Loucy (cell line): ENCODE data around the gene PTCHD1.

Experiments used
- H2AFZ ChIP-seq: fragments of 200-600 bp; sonication (generic); 2 replicates; pipeline ENCODE4 v1.6.0; 2016; ENCODE audit warnings: antibody characterized with exemption, mild to moderate bottlenecking, low read length, moderate library complexity
- H3F3A ChIP-seq: fragments of 200-600 bp; 2 replicates; pipeline ENCODE4 v1.6.0; 2016; ENCODE audit warnings: antibody characterized with exemption, low read depth, mild to moderate bottlenecking
- H3K27me3 ChIP-seq: fragments of 200-600 bp; sonication (generic); 2 replicates; pipeline ENCODE4 v1.6.1; 2014; ENCODE audit warnings: low read length, mild to moderate bottlenecking; ENCODE audit not compliant: insufficient read depth, poor library complexity, severe bottlenecking
- H3K36me3 ChIP-seq: fragments of 200-600 bp; sonication (generic); 2 replicates; pipeline ENCODE4 v1.6.1; 2016; ENCODE audit warnings: low read length; ENCODE audit not compliant: insufficient read depth
- H3K4me1 ChIP-seq: fragments of 200-600 bp; sonication (generic); 2 replicates; pipeline ENCODE4 v1.5.1; 2014; ENCODE audit warnings: low read length, mild to moderate bottlenecking; ENCODE audit not compliant: insufficient read depth, poor library complexity, severe bottlenecking
- H3K4me2 ChIP-seq: fragments of 200-600 bp; sonication (generic); 2 replicates; pipeline ENCODE4 v1.6.0; 2014; ENCODE audit warnings: antibody characterized with exemption, low read length, low read depth, mild to moderate bottlenecking; ENCODE audit not compliant: poor library complexity, severe bottlenecking
- H3K4me3 ChIP-seq: fragments of 200-600 bp; sonication (generic); 2 replicates; pipeline ENCODE4 v1.5.1; 2014; ENCODE audit warnings: low read length, mild to moderate bottlenecking, mixed read lengths; ENCODE audit not compliant: poor library complexity, severe bottlenecking
- H3K79me2 ChIP-seq: fragments of 200-600 bp; sonication (generic); 2 replicates; pipeline ENCODE4 v1.6.1; 2014; ENCODE audit warnings: low read length; ENCODE audit not compliant: insufficient read depth
- H3K9ac ChIP-seq: fragments of 200-600 bp; sonication (generic); 2 replicates; pipeline ENCODE4 v1.6.0; 2014; ENCODE audit warnings: mild to moderate bottlenecking, low read depth, low read length, moderate library complexity; ENCODE audit not compliant: poor library complexity, severe bottlenecking
- H3K9me2 ChIP-seq: fragments of 200-600 bp; sonication (generic); replicated peaks from 2 replicates; pipeline ENCODE4 v1.6.1; 2016; ENCODE audit warnings: low read depth, low read length, mixed read lengths
- H3K9me3 ChIP-seq: fragments of 200-600 bp; sonication (generic); 2 replicates; pipeline ENCODE4 v1.6.1; 2014; ENCODE audit warnings: mild to moderate bottlenecking, antibody characterized with exemption, low read length, low read depth; ENCODE audit not compliant: insufficient read depth
- H4K20me1 ChIP-seq: fragments of 200-600 bp; sonication (generic); 2 replicates; pipeline ENCODE4 v1.6.0; 2014; ENCODE audit warnings: antibody characterized with exemption, low read length, mild to moderate bottlenecking; ENCODE audit not compliant: insufficient read depth, poor library complexity, severe bottlenecking
- CTCF ChIP-seq: fragments of 200-600 bp; sonication (generic); conservative IDR thresholded peaks from 2 replicates; pipeline ENCODE4 v1.5.1; 2014; ENCODE audit warnings: mild to moderate bottlenecking, antibody characterized with exemption, low read length
- EZH2phosphoT487 ChIP-seq: fragments of 200-600 bp; IDR thresholded peaks from 2 replicates; pipeline ENCODE4 v1.6.1; 2018; ENCODE audit warnings: antibody characterized with exemption, mild to moderate bottlenecking, moderate library complexity, borderline replicate concordance

The PTCHD1 gene

GRCh38 chrX:23292354-23292987, 42.2 kb upstream of the PTCHD1 start:
- Histone ChIP-seq H3K9me2 (no peaks in the 10 kb centered on the region), H2AFZ (no peak overlapping the region), H3F3A (no peaks in the 10 kb centered on the region), H3K79me2 (no peaks in the 10 kb centered on the region), H3K4me1 (no peaks in the 10 kb centered on the region), H3K9ac (no peak overlapping the region), H4K20me1 (no peaks in the 10 kb centered on the region), H3K27me3 (no peaks in the 10 kb centered on the region), H3K4me2 (no peak overlapping the region), H3K36me3 (no peaks in the 10 kb centered on the region), H3K9me3 (no peaks in the 10 kb centered on the region), H3K4me3 (no peak overlapping the region)
- no peak for TF ChIP-seq CTCF
- TF ChIP-seq EZH2phosphoT487, result no peak

DNA sequence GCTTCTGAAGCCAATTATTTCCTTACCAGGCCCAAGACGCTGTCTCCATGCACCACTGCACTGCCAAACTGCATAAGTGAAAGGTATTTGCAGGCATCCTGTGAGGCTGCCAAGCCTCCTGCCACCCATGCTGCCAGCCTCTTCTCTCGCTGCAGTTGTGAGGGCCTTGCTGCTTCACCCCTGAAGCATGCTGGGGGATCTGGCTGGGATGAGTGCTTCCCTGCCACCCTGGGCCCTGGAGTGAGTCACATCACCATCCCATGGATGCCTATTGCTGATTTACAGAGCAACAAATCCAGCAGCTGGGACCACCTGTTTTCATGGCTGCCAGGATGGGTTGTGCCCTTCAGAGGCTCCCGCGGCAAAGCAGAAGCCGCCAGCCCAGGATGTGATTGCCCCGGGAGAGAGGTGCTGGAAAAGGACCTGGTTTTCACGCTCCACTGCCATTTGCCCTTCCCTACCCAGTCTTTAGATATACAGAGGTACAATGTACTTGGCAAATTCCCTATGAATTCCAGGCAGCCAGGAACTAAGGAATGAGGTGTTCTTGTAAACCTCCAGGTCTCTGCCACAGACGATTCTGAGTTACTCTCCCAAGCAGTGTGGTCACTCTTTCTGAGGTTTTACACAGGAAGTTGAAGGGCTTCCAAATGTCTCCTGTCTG, 41.5 kb upstream of the PTCHD1 start:
- no peaks in the 10 kb centered on the region for H3F3A ChIP-seq
- no peak overlapping the region for H2AFZ ChIP-seq
- no peaks in the 10 kb centered on the region for H3K36me3 ChIP-seq
- H3K4me2 ChIP-seq, result no peak overlapping the region
- H4K20me1 ChIP-seq, result no peaks in the 10 kb centered on the region
- no peaks in the 10 kb centered on the region for H3K9me3 ChIP-seq
- TF ChIP-seq CTCF, result no peak
- no peak for TF ChIP-seq EZH2phosphoT487
- no peak overlapping the region for H3K4me3 ChIP-seq
- no peaks in the 10 kb centered on the region for H3K4me1 ChIP-seq
- no peaks in the 10 kb centered on the region for H3K9me2 ChIP-seq
- no peak overlapping the region for H3K9ac ChIP-seq
- no peaks in the 10 kb centered on the region for H3K27me3 ChIP-seq
- H3K79me2 ChIP-seq, result no peaks in the 10 kb centered on the region

- no peak overlapping the region for H3K9ac ChIP-seq
- H3K79me2 ChIP-seq, result no peaks in the 10 kb centered on the region
- H2AFZ ChIP-seq, result no peak overlapping the region
Measured at GRCh38 chrX:23304881-23305280, 29.8 kb upstream of the PTCHD1 start.

More at GRCh38 chrX:23304881-23305280, 29.8 kb upstream of the PTCHD1 start:
- H3K4me2 ChIP-seq, result no peak overlapping the region
- H3K4me1 ChIP-seq, result no peaks in the 10 kb centered on the region
- H3K9me3 ChIP-seq, result no peaks in the 10 kb centered on the region
- no peaks in the 10 kb centered on the region for H3F3A ChIP-seq
- no peaks in the 10 kb centered on the region for H3K36me3 ChIP-seq
- no peaks in the 10 kb centered on the region for H4K20me1 ChIP-seq
- no peak overlapping the region for H3K4me3 ChIP-seq
- no peaks in the 10 kb centered on the region for H3K27me3 ChIP-seq
- TF ChIP-seq CTCF (no peak), EZH2phosphoT487 (no peak)
- H3K9me2 ChIP-seq, result no peaks in the 10 kb centered on the region
